Inflammatory macrophage treated with lipopolysaccharide for 4 hours (primary cell): Measurements from ENCODE around the gene SLC39A11.
A peak's percentile ranks its signal among the peaks of the same experiment; 100 is the strongest.
"Not testable (repeated sequence)": the region's sequence is repeated elsewhere in the genome, so short reads cannot be mapped to it uniquely, and the experiment has no call there.

Source experiments
- DNase-seq: peaks from one replicate; pipeline ENCODE4 v3.0.0-alpha.2; 2020

The SLC39A11 gene

GRCh38 chr17:72940496-72940895 is 152.0 kb downstream of the SLC39A11 start:
- DNase-seq = no peak

GRCh38 chr17:72938482-72938881 is 154.0 kb downstream of the SLC39A11 start:
- DNase-seq = no peak

DNA sequence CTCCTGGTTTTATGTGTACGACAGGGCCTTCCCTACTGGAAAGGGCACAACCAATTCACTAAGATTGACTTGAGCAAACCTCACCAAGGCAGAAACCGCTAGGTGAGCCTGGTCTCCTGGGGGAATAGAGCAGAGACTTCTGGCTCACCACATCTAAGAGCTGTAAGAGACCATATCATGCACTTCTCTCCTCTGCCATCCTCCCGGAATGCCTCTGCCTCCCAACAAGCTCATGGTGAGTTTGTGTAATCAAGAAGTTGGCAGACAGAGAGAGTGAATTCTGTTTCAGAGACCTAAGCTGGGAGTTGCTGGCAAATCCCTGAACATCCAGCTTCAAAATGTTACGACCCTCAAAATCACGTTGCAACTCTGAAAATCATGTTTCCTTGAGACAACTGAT is 154.8 kb downstream of the SLC39A11 start:
- no peak for DNase-seq

- DNase-seq = not testable (repeated sequence)
Measured at GRCh38 chr17:72937254-72937653, 155.2 kb downstream of the SLC39A11 start.

DNA sequence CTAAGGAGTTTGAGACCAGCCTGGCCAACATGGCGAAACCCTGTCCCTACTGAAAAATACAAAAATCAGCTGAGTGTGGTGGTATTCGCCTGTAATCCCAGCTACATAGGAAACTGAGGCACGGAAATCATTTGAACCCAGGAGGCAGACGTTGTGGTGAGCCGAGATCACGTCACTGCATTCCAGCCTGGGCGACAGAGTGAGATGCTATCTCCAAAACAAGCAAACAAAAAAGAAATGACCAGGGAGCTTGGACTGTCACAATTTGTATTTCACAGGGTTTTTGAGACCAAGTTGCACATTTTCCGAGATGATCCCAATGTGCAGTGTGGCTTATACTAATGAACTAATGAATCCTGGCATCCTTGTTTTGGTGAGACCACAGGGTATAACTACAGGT is 156.5 kb downstream of the SLC39A11 start:
- no peak for DNase-seq

DNA sequence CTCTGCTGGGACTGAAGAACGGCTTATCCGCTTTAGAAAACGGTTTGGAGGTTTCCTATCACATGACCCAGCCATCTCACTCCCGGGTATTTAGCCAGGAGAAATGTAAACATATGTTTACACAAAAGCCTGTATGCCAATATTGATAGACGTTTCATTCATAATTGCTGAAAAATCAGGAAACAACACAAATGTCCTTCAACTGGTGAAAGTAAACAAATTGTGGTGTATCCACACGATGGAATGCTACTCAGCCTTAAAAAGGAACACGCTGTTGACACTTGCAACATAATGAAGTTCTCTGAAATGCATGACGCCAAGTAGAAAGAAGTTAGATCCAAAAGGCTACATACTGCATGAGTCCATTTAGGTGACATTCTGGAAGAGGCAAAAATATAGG is 157.6 kb downstream of the SLC39A11 start:
- no peak for DNase-seq

DNA sequence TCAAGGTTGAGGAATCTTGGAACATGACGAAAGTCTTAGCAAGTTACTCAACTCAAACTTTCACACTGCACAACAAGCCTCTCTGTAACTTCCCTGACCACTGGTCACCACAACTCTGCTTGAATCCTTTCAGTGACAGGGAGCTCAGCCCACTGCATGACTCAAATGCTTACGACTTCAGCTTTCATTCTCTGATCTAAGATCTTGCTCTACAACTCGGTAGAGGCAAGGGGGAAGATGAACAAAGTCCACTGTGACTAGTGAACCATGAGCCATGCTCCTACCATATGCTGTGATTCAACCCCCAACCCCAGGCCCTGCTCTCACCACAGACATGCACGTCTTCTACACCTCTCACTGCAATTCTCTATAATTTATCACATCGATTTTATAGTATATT is 160.9 kb downstream of the SLC39A11 start:
- peak; percentile 77 for DNase-seq

- no peak for DNase-seq
Measured at GRCh38 chr17:72931163-72931562, 161.3 kb downstream of the SLC39A11 start.

- no peak for DNase-seq
Measured at GRCh38 chr17:72930031-72930430, 162.5 kb downstream of the SLC39A11 start.

GRCh38 chr17:72928454-72929136 is 163.9 kb downstream of the SLC39A11 start:
- no peak for DNase-seq

- no peak for DNase-seq
Measured at GRCh38 chr17:72927760-72928159, 164.7 kb downstream of the SLC39A11 start.

DNA sequence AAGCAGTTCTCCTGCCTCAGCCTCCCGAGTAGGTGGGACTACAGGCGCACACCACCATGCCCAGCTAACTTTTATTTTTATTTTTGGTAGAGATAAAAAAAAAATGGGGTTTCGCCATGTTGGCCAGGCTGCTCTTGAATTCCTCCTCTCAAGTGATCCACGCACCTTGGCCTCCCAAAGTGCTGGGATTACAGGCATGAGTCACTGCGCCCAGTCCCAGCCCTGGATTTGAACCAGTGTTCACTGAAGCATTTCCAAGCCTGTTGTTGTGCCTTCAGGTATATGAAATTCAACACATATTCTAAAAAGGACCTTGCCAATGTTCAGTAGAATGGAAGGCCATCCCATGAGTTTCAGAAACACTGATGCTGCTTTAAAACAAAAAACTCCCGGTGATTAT is 165.3 kb downstream of the SLC39A11 start:
- DNase-seq = no peak

DNA sequence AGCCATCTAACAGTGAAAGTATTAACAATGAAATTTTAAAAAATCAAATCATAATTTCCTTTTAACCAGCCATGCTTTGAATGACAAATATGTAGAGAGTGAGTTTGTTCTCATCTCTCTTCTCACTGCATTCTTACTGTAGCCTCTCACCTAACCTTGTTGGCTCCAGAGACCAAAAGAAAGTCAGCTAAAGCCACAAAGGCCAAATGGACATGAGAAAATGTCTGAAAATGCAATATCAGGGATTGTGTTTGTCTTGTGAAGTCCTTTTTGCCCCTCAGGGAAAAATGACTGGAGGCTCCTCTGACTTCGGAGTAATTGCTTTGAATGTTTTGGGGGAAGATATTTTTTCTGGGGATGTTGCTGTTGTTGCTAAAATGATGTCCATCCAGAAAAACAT is 166.3 kb downstream of the SLC39A11 start:
- no peak for DNase-seq

DNA sequence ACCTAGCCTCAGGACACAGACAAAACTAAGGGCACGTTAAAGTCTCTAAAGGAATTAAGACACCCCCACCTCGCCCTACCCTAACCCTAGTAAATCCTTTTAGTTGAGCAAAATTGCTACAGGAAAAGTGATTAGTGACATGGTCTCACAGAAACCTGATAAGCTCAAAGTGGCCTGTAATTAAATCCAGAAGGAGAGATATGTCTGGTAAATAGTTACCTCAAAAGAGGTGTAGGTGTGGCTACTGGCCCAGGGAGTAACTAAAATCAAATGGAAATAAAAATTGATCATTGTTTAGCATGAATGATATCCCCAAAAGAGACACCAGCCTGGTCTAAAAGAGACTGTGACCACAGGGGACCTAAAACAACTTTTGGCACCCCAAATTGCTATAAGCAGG is 168.3 kb downstream of the SLC39A11 start:
- DNase-seq = no peak

DNA sequence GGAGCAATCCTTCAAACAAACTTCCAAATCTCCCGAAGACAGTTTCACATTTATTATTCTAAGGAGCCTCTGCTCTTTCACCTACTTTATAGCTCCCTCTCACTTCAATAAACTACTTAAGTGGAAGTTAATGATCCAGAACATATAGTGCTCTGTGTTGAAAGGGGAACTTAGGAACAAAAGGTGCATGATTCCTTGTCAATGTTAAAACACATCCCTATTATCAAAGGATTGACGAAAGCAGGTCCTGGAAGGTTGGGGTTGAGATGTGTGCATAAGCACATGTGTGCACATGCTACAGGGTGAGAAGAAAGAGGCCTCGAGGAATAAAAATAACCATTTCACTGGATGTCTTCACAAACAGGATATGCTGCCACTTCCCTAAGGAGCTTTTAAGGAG is 170.3 kb downstream of the SLC39A11 start:
- DNase-seq = no peak

- DNase-seq = no peak
Measured at GRCh38 chr17:72921347-72922054, 171.0 kb downstream of the SLC39A11 start.

DNA sequence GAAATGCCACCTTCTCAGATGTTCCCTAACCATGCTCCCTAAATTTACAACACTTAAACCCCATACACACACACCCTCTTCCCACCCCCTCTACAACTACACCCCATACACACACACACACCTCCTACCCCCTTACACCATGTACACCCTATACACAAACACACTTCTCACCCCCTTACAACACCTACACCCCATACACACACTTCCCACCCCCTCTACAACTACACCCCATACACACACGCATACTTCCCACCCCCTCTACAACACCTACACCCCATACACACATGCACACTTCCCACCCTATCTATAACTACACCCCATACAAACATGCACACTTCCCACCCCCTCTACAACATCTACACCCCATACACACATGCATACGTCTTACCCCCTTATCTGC is 172.0 kb downstream of the SLC39A11 start:
- no peak for DNase-seq

DNA sequence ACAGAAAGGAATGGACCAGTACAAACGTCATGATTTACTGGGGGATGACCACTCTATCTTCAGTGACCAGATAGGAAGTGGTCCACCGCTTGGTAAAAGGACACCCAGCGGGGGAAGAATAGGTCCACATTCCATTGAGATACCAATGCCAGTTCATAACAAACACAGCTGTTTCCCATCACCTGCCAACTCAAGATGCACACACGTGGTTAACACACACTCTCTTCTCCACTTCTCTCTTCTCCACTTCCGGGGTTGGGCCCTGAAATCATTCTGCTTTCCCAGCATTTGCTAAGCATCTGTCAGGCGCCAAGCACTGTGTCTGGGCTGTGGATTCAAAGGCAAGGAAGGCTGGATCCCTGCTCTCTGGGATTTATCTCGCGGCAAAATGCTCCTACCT is 175.5 kb downstream of the SLC39A11 start:
- no peak for DNase-seq

DNA sequence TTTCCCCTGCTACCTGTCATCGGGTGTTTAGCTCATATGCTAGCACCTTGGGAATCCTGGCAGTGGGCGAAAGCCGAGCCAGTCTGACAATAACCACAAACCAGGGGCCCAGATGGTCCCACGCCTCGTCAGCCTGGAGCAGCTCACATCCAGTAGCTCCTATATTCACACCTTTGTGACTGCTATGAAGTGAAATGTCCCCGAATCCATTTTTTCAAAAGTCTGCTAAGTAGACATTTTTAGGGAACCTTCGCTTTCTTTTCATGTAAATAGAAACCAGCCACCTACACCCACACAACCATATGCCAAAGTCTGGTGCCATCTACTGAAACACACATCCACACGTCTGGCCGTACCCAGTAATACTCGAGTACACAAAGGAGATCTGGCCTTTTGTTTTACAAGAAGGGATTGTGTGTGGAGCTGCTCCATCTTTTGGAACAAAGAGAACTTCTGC is 176.8 kb downstream of the SLC39A11 start:
- DNase-seq = peak; percentile 16

DNA sequence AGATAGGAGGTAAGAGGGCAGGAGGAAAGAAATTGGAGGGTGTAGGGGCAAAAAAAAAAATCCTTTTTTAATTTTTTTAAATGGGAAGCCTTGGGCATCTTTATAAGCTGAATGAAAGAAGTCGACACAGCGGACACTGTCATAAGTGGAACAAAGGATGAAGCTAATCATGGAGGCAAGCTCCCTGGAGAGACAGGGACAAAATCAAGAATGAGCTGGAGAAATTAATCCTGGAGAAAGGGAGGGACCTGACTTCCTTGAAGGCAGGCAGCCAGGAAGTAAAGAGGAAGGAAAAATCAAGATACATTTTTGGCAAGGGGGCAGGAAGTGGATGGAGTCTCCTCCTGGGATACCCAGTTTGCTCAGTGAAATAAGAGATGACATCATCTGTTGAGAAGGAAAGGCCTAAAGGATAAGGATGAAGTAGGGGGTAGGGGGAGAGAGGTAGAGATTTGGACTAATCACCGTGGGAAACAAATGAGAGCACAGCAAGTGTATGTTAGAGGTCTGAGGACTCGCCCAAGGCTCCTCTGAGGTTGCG is 179.3 kb downstream of the SLC39A11 start:
- DNase-seq = no peak

DNA sequence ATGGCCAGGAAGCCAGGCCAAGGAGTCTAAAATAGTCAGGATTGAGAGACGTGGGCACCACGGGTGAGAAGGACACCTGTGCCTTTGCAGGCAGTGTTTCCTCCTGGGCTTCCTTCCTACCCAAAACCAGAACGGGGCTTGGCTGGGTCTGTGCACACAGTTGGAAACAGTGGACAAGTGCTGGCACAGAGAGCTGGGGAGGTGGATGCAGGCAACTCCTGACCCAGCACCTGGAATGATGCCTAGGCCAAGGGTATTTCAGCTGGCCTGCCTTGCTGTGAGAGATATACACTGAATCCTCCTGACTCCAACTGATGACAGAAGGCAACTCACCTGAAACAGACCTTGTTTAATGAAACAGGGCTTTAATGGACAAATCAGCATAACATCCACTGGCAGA is 186.2 kb downstream of the SLC39A11 start:
- DNase-seq = no peak

DNA sequence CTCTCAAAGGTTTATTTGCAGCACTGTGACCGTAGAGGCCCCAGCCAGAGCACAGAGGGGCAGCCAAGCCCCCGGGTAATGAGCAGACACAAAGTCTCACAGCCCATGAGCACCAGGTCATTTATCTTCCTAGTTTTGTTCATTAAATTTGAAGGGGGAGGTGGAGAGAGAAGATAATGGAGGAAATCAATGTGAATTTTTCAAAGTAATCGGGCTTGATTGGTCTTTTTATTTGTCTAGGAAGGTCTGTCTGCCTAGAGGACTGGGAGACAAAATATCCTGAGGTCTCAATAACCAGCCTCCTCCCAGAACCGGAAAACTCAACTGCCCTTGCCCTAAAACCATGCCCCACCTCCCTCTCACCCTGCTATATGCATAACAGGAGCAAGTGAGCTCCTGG is 189.0 kb downstream of the SLC39A11 start:
- DNase-seq = no peak

DNA sequence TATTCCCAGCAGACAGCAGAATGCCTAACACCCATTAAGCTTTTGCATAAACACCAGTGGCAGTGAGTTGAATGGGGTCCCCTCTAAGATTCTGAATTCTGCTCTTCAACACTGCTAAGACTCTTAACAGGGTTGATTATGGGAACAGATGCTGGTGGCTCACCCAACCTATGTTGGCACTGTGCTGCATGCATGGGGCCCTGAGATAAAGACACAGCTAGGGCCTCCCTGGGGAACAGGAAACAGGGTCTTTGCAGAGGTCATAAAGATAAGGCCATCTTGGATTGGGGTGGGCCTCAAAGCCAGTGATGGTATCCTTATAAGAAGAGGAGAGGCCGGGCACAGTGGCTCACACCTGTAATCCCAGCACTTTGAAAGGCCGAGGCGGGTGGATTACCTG is 190.8 kb downstream of the SLC39A11 start:
- no peak for DNase-seq

DNA sequence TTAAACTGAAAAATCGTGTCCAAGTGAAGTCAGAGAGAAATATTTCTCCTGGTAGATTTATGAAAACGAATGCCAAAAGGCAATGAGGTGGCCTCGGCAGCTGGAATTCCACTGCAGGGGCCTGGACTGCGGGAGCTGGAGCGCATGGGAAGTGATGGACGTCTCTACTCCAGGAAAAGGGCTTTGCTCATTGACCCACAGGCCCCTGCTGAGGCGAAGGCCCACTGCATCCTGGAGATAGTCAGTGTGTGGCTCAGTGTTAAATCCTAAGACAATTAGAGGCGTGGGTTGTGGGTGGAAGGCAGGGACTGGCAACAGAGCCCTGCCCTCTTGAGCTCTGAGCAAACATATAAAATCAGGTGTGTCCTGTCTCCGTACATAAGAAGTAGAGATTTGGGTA is 191.4 kb downstream of the SLC39A11 start:
- no peak for DNase-seq

DNA sequence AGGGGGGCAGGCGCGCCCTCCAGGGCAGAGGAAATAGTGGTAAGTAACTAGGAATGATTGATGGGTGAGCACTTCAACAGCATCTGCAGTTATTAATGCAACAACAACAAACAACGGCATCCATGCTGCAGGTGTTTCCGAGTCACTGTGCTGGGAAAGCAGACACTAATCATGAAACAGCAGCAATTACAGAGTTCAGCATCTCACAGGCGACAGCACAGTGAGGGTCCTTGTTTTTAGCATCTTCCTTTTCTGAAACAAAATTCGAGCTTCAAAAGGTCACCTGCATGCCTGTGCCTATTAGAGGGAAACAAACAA is 191.9 kb downstream of the SLC39A11 start:
- DNase-seq = no peak
